ENCODE data around the gene RAP2B.
"Not testable (repeated sequence)": the region's sequence is repeated elsewhere in the genome, so short reads cannot be mapped to it uniquely, and the experiment has no call there.

Gene RAP2B

DNA sequence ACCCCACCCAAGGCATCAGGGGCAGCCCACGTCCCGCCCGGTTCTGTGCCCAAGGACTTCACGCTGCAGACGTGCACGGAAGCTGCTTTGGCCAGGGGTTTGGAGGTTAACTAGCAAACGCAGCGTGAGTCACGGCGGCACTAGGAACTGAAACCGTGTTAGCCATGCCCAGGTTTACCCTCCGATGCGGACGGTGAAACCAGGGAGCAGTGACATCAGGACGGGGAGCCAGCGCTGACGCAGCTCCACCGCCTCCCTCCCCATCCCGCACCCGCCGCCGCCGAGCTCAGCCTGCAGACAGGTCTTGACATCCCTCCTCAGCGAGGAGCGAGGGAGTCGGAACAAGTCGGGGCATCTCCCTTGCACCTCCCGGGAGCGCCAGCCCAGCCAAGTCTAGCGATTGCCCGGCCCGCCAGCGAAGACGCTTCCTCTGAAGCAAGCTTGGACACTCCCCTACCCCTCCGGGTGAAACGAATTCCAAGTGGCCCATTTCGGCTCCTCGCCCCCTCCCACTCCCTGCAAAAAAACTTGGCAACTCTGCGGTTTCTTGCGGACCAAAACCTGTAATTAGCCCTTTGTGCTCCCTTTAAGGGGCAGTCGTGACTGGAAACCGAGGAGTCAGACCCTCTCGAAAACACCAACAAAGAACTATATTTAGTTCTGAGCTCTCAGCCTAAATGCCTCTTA lies 1.4 kb upstream of the RAP2B start:
- DNase-seq = peak; percentile 88

DNA sequence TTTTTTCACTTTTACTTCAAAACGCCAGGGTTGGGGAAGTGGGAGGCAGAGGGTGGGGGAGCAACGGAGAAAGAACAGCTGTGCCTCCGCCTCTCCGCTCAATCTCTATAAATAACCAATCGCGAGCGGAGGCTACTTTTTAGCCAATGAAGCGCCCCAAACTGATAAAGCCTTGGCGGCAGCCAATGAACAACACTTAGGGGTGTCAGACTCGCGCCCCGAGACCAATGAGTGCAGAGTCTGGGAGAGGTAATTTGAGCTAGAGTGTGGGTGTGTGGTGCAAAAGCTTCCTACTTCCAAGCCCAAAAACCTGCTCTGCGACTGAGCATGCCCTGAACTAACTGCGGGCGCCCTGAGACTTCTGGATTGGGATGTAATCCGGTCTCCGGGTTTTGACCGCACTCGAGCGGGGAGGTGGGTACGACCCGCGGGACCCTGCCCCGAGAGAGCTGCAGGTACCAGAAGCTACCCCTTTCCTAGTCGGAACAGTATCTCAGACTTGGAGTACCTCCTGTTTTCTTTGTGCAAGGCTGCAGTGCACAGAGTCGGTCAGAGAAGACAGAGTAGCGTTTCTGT lies 800 bp upstream of the RAP2B start:
- DNase-seq = peak; percentile 100

DNA sequence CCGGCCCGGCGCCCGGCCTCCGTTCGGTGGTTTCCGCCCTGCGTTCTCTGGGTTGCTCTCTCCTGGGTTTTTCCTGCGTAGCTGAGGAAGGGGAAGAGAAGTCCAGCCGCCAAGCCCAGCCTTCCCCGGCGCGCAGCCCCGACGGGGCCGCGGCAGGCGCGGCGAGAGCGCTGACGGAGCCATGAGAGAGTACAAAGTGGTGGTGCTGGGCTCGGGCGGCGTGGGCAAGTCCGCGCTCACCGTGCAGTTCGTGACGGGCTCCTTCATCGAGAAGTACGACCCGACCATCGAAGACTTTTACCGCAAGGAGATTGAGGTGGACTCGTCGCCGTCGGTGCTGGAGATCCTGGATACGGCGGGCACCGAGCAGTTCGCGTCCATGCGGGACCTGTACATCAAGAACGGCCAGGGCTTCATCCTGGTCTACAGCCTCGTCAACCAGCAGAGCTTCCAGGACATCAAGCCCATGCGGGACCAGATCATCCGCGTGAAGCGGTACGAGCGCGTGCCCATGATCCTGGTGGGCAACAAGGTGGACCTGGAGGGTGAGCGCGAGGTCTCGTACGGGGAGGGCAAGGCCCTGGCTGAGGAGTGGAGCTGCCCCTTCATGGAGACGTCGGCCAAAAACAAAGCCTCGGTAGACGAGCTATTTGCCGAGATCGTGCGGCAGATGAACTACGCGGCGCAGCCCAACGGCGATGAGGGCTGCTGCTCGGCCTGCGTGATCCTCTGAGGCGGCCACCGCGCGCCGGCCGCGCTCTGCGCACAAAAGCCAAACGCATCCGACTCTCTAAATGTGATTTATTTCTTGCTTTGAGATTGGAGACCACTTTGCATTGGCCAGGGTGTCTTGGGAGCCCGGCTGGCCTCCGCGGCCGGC lies 727 bp downstream of the RAP2B start:
- DNase-seq = peak; percentile 51

DNA sequence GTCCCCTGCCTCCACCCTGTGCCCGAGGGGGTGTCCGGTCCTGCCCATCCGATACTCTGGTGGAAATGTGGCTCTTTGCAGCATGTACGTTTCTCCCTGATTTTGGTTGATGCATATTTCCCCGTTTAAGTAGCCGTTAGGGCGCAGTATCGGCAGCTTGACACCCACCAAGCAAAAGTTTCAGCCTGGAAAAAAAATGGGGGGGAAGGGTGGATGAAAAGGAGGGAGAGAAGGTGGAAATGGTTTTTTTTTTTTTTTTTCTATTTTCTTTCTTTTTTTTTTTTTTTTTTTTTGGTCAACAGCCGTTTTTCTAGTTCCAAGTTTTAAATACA lies 1.3 kb downstream of the RAP2B start:
- DNase-seq = peak; percentile 51

DNA sequence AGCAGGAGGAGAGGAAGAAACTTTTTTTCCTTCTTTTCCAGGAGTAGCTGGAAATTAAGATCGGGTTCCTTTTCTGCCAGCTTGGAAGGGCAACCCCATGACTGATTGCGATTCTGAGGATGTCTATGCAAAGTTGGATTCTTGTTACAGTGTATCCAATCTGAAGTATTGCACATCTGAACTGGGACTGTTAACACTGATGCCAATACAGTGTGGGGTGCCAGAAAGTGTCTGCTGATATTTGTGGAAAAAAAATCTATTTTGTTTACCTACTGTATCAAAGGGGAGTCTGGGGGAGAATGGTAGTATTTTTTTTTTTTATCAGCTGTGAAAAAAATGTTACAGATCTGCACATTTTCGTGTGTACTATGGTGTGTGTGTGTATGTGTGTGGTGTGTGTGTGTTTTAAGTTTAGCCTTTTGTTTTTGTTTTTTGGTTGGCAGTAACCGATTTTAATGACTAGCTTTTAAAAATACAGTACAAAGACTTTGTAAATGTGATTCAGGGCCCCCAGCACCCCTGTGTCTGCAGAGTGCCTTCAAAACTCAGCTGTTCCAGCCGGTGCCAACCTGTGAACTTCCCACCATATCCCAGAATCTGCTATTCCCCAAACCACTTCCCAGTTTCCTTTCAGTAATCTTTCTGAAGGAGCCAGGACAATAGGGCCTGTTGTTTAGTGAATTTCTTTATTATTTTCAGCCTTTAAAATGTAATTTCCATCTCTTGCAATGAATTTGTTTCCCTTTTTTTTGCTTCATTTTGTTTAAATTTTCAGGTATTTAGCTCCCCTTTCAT lies 1.9 kb downstream of the RAP2B start:
- no peak for DNase-seq

DNA sequence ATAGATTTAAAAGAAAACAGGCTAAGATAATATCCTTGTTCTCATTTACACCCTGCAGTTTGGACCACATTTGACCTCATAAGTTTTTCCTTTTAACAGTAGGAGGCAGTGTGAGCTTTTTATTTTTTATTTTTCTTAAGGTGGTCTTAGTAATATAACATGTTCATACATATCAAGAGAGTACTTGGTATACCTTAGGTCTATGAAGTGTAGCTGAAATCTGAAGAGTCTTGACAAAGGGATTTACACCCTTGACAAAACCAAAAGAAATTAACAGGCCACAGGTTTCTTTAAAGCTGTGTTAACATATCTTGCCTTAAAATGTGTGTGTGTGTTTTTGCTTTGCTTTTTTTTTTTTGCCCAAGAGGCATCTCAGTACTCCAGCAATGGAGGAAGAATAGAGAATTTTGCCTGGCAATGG lies 3.2 kb downstream of the RAP2B start:
- peak; percentile 18 for DNase-seq

DNA sequence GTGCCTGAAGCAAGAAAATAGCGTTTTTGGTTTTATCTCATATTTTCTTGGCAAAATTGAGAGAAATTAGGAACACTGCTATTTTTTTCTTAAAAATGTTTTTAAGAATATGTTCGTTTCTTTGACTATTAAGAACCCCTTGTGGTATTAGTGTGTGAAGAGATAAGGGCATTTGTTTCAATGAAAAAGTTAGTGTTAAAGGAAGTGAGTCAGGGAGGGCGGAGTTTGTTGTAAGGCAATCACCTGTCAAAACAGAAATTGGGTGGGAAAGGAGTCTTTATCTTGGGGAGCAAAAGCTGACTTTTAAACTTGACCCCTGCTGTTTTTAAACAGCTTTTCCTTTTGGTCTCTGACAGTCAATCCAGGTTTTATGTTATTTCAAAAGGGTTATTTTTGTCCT lies 4.2 kb downstream of the RAP2B start:
- DNase-seq = peak; percentile 28

DNA sequence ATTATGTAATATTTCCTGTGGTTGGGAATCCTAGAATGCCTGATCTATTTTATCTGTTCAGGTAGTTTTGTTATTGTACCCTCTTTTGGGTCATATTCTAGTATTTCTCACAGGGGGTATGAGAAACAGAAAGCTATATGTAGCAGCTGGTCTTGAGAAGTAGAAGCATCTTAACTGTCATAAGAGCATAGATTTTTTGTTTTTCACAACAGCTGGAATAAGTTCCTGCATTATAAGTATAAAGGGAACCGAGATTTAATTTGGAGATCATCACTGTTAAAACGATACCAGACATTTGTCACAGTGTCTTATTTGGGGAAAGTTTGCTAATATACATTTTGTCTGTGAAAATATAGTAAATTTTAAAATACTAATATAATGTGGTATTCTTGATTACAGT lies 4.8 kb downstream of the RAP2B start:
- no peak for DNase-seq

DNA sequence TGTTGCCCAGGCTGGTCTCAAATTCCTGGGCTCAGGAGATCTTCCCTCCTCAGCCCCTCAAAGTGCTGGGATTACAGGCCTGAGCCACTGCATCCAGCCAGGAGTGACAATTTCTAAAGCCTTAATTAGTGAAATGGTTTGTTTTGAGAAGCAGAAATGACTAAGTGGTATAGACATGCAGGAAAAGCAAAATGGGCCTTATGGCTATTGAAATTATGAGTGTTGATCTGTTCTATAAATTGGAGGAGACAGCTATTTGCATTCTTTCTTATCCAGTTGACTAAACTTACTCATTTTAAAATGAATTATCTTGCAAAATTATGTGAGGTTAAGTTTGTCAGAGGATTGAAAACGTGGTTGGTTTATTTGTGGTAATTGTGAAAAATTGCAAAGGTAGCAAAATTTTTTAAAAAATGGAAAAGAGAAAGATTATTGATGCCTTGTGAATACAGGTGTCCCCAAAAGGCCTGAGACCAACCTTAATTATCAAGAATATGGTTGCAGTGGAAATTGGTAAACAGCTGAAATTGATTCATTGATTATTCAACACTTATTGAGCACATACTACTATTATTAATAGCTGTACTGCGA lies 7.9 kb downstream of the RAP2B start:
- peak; percentile 35 for DNase-seq

DNA sequence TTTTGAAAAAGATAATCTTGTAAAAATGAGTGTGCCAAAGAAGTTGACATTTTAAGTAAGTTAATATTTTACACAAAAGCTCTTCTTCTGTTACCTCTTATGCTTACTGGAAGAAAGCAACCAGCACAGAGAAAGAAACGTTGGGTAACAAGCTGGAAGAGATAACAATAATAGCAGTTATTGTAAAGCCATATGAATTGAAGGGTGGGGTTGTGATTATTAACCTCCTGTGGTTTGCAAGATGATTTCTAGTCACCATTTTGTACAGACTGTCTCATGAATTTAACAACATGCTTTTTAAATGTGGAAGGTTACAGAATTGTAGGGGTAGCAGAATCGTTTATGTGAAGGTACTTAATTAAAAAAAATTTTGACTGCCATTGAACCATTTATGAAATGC lies 9.2 kb downstream of the RAP2B start:
- DNase-seq = no peak

DNA sequence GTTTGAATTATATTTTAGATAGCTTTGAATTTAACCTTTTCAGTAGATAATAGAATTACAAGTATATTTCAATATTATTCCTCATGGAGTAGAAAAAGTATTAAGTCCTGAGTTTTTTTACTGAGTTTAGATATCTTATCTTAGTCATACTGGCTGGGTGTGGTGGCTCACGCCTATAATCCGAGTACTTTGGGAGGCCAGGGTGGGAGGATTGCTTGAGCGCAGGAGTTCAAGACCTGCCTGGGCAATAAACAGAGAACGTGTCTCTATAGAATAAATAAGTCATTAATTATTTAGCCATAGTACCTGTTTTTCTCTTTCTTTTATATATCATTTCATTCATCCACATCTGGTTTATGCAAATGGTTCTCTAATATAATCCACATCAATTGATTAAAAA lies 9.9 kb downstream of the RAP2B start:
- DNase-seq = no peak

DNA sequence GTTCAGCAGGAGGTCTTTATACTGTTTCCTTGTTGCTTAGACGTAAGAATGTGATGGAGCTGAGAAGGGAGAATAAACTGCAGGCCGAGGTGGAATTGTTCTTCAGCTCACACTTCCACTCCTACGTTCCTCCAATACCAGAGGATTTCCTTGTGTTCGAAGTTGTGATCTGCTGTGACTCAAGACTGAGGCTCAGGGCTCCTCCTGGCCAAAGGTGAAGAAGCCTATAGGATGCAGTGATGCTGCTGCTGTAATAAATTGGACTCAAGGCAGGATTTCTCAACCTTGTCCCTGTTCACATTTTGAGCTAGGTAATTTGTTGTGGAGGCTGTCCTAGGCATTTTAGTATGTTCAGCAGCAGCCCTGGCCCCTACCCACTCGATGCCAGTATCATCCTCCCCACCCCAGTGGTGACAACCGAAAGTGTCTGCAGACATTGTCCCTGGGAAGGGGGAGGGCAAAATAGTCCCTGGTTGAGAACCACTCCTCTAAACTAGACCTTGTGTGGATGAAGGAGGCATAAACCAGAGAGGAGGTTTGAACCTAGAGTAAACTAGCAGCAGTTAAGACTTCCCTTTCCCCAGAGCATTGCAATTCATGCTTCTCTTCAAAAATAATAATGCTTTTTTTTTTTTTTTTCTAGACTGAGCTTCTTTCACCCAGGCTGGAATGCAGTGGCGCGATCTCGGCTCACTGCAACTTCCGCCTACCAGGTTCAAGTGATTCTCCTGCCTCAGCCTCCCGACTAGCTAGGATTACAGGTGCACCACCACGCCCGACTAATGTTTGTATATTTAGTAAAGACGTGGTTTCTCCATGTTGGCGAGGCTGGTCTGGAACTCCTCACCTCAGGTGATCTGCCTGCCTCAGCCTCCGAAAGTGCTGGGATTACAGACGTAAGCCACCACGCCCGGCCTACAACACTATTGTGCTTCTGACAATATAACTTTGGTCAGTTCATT lies 11.1 kb downstream of the RAP2B start:
- DNase-seq = no peak

DNA sequence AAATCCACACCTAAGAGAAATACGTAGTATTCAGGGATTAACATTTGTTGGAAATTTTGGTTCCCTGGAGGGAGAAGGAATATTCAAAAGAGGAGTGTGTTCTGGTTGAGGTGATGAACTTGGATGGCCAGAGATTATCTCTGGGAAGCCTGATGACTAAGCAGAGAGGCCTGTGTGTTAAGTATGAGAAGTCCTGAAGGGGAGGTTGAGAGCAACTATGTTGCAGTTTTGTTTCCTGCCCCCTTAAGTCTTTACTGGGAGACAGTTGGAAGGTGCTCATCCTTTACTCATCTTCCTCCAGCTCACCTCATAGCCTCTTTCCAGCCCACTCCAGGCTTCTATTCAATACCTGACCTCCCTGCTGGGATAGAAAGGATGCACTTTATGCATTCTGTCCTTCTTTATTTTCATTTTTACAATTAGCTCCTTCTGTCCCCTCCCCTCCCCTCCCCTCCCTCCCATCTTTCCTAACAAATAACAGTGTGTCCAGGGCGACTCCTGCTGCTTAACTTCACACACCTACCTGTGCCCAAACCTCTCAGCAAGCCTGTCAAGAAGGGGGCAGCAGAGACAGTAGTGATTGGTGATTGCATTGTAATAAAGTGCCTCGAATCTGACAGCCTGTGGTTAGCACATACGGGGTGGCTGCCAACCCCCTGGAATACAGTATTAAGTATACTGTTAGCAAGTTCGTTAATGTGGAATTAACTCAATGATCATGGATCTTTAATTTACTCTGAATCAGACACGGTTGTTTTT lies 11.9 kb downstream of the RAP2B start:
- peak; percentile 71 for DNase-seq

DNA sequence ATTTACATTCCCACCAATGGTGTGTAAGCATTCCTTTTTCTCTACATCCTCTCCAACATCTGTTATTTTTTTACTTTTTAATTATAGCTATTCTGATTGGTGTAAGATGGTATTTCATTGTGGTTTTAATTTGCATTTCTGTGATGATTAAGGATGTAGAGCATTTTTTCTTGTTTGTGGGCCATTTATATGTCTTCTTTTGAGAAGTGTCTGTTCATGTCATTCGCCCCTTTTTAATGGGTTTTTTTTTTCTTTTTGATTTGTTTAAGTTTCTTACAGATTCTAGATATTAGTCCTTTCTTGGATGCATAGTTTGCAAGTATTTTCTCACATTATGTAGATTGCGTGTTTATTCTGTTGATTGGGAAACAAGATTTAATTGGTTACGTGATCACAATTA lies 14.2 kb downstream of the RAP2B start:
- no peak for DNase-seq

DNA sequence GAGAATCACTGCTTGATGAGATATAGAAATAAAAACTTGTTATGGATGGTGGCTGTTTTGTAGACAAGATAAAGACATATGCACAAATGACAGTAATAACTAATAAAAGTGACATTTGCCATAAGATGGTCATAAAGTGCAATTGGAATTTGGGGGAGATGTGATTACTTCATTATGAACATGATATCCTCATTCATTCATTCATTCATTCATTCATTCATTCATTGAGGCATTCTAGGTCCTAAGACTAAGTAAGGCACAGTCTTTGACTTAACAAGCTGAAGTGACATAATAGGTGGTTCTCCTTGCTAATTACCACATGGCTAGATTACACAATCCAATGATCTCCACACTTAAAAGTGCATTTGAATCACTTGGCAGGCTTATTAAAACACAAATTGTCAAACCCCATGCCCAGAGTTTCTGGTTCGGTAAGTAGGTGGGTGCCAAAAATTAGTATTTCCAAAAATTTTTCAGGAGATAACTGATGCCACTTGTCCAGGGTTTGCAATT lies 18.9 kb downstream of the RAP2B start:
- no peak for DNase-seq

DNA sequence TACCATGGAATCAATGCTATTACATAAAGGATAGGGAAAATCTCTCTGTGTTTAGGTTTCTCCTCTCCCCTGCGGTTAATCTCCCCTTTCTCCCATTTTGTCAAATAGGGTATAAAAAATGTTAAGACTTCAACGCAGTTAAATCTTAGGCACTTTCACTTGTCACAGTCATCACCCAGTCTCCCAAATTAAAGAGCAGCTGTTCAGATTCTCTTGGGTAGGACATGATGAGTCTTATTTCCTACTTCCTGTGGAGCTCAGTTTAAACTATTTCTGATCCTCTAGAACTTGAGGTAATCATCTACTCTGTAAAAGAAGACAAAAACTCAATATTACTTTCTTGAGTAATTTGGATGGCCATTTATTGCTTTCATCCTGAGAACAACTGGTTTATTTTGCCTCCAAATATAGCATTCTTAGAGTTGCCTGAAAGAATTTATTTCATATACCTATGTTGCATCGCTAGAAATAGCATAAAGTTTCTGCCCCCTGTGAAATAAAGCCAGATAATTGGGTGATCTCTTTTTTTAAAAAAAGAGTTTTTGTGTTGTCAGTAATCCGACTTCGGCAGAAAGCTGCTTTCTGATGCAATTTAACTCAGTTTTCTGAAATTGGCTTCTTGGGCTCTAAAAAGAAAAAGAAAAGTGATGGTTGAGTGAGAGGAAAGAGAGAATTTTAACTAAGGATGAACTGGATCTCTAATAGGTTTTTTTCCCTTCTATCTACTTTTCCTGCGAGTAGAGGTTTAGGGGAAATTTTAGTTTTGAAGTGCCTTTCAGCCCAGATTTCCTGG lies 20.7 kb downstream of the RAP2B start:
- no peak for DNase-seq

DNA sequence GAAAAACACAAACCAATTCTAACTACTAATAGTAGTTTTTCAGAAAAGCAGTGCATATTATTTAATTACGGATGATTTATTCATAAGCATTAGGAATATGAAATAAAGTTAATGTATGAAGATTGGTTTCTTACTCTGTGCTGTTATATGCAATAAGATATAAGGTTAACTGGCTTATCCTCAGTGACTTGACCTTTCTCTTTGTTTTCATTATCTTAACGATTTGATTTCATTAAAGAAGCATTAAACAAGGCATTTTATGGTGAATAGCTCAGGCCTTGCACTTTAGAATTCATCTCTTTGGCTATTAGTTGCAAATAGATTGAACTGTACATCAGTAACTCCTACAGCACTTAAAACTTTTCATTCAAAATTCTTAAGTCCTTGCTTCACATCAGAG lies 28.9 kb downstream of the RAP2B start:
- DNase-seq = no peak

DNA sequence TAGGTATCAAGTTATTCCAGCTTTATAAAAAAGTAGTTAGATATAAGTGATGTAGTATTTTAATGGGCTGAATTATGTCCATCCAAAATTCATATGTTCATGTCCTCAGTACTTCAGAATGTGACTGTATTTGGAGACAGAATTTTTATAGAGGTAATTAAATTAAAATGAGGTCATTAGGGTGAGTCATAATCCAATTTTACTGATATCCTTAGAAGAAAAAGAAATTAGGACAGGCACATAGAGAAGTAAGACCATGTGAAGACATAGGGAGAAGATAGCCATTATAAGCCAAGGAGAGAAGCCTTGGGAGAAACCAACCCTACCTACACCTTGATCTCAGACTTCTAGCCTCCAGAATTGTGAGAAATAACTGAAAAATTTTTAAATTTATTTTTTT lies 30.3 kb downstream of the RAP2B start:
- DNase-seq = no peak

DNA sequence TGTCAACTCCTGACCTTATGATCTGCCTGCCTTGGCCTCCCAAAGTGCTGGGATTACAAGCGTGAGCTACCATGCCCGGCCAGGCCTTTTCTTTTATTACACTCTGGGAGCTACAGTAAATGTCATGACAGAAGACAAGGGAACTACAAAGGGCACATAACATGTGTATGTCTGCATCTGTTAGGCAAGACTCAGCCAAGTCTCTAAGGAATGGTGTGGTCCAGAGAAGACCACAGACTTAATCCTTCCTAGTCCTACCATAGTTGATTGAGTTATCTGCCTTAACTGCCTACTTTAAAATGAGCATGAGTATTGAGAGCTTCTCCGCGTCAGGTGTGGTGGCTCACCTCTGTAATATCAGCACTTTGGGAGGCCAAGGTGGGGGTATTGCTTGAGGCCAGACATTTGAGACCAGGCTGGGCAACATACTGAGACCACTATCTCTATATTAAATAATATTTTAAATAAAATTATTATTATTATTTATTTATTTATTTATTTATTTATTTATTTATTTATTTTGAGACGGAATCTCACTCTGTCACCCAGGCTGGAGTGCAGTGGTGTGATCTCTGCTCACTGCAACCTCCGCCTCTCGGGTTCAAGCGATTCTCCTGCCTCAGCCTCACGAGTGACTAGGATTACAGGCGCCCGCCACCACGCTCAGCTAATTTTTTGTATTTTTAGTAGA lies 31.9 kb downstream of the RAP2B start:
- DNase-seq = not testable (repeated sequence)
